Neural crest cell (in vitro differentiated cells): ENCODE results near the gene SLC22A3. TPM values are rescaled to one million over a fixed set of nuclear protein-coding genes. Genes with fewer than 3 reads are reported as not detected.

Source experiments
- DNase-seq: peaks from one replicate; pipeline ENCODE4 v3.0.0; 2021; ENCODE audit warnings: low read depth, mixed read lengths, low spot score
- H3K27ac Mint-ChIP-seq: one replicate; pipeline ENCODE4 v1.8.0; 2021; ENCODE audit warnings: mild to moderate bottlenecking, mixed read lengths; ENCODE audit not compliant: unreplicated experiment
- H3K27me3 Mint-ChIP-seq: 2 replicates; pipeline ENCODE4 v1.8.0; 2021; ENCODE audit warnings: low read depth, mild to moderate bottlenecking, mixed read lengths
- H3K36me3 Mint-ChIP-seq: 2 replicates; pipeline ENCODE4 v1.8.0; 2021; ENCODE audit warnings: low read depth, mild to moderate bottlenecking, mixed read lengths
- H3K4me1 Mint-ChIP-seq: 2 replicates; pipeline ENCODE4 v1.8.0; 2021; ENCODE audit warnings: mixed read lengths
- H3K4me3 Mint-ChIP-seq: one replicate; pipeline ENCODE4 v1.8.0; 2021; ENCODE audit warnings: mild to moderate bottlenecking, mixed read lengths
- H3K9me3 Mint-ChIP-seq: 2 replicates; pipeline ENCODE4 v1.8.0; 2021; ENCODE audit warnings: mixed read lengths
- CTCF ChIP-seq: fragments of 200-600 bp; sonication (generic); conservative IDR thresholded peaks from 2 replicates; pipeline ENCODE4 v1.5.0; 2021; ENCODE audit warnings: antibody characterized with exemption, mild to moderate bottlenecking
- total RNA-seq: library from RNA; stranded (reverse); gene quantifications from 2 replicates; pipeline ENCODE4 v1.2.1, GENCODE V29; 2021

SLC22A3 gene
- total RNA-seq, 1 donor from 2014 or later, result 0.12 TPM

GRCh38 chr6:160329188-160329587 is 19.0 kb upstream of the SLC22A3 start:
- H3K4me1 Mint-ChIP-seq, result no peaks in the 10 kb centered on the region
- H3K27ac Mint-ChIP-seq, result no peak overlapping the region
- TF ChIP-seq CTCF, result no peak
- H3K27me3 Mint-ChIP-seq, result peaks cover 30% of the 10 kb centered on the region
- H3K4me3 Mint-ChIP-seq, result no peak overlapping the region
- H3K9me3 Mint-ChIP-seq, result peaks cover 3% of the 10 kb centered on the region
- DNase-seq, result no peak
- H3K36me3 Mint-ChIP-seq, result no peaks in the 10 kb centered on the region

- Mint-ChIP-seq H3K4me1 (no peaks in the 10 kb centered on the region), H3K9me3 (peaks cover 3% of the 10 kb centered on the region), H3K36me3 (no peaks in the 10 kb centered on the region), H3K27ac (no peak overlapping the region), H3K27me3 (peaks cover 30% of the 10 kb centered on the region), H3K4me3 (no peak overlapping the region)
- TF ChIP-seq CTCF, result no peak
- DNase-seq, result no peak
Measured at GRCh38 chr6:160330619-160331018, 17.6 kb upstream of the SLC22A3 start.

- H3K36me3 Mint-ChIP-seq, result no peaks in the 10 kb centered on the region
- peaks cover 3% of the 10 kb centered on the region for H3K9me3 Mint-ChIP-seq
- DNase-seq, result no peak
- H3K4me3 Mint-ChIP-seq, result no peak overlapping the region
- no peak for TF ChIP-seq CTCF
- H3K27me3 Mint-ChIP-seq, result peaks cover 30% of the 10 kb centered on the region
- no peak overlapping the region for H3K27ac Mint-ChIP-seq
- no peaks in the 10 kb centered on the region for H3K4me1 Mint-ChIP-seq
Measured at GRCh38 chr6:160331204-160331603, 17.0 kb upstream of the SLC22A3 start.

GRCh38 chr6:160331753-160332152 is 16.4 kb upstream of the SLC22A3 start:
- no peak for TF ChIP-seq CTCF
- no peak for DNase-seq
- Mint-ChIP-seq H3K4me3 (no peak overlapping the region), H3K4me1 (no peaks in the 10 kb centered on the region), H3K27ac (no peak overlapping the region), H3K27me3 (peaks cover 30% of the 10 kb centered on the region), H3K36me3 (no peaks in the 10 kb centered on the region), H3K9me3 (peaks cover 3% of the 10 kb centered on the region)

- Mint-ChIP-seq H3K4me1 (no peaks in the 10 kb centered on the region), H3K36me3 (no peaks in the 10 kb centered on the region), H3K27ac (no peak overlapping the region), H3K9me3 (peaks cover 3% of the 10 kb centered on the region), H3K27me3 (peaks cover 30% of the 10 kb centered on the region), H3K4me3 (no peak overlapping the region)
- no peak for DNase-seq
- TF ChIP-seq CTCF, result no peak
Measured at GRCh38 chr6:160333101-160333500, 15.1 kb upstream of the SLC22A3 start.

- peaks cover 30% of the 10 kb centered on the region for H3K27me3 Mint-ChIP-seq
- no peak overlapping the region for H3K27ac Mint-ChIP-seq
- H3K36me3 Mint-ChIP-seq, result no peaks in the 10 kb centered on the region
- no peak for DNase-seq
- peaks cover 3% of the 10 kb centered on the region for H3K9me3 Mint-ChIP-seq
- no peak overlapping the region for H3K4me3 Mint-ChIP-seq
- TF ChIP-seq CTCF, result no peak
- no peaks in the 10 kb centered on the region for H3K4me1 Mint-ChIP-seq
Measured at GRCh38 chr6:160333841-160334240, 14.3 kb upstream of the SLC22A3 start.
